IPS-18a (cell line): ENCODE data around the gene CSF3.
A peak's percentile ranks its signal among the peaks of the same experiment; 100 is the strongest.

Experiments used
- H3K27ac ChIP-seq: one replicate; pipeline ENCODE4 v1.5.1; 2013; ENCODE audit warnings: low read length
- H3K27me3 ChIP-seq: one replicate; pipeline ENCODE4 v1.6.1; 2013; ENCODE audit warnings: mild to moderate bottlenecking, low read length; ENCODE audit not compliant: control insufficient read depth, insufficient read depth
- H3K36me3 ChIP-seq: one replicate; pipeline ENCODE4 v1.6.1; 2013; ENCODE audit warnings: low read depth, low read length; ENCODE audit not compliant: control insufficient read depth
- H3K4me1 ChIP-seq: one replicate; pipeline ENCODE4 v1.6.1; 2013; ENCODE audit warnings: low read depth, low read length; ENCODE audit not compliant: control insufficient read depth
- H3K4me3 ChIP-seq: one replicate; pipeline ENCODE4 v1.5.1; 2013; ENCODE audit warnings: low read length
- H3K9ac ChIP-seq: one replicate; pipeline ENCODE4 v1.6.1; 2013; ENCODE audit warnings: mild to moderate bottlenecking, low read length, moderate library complexity
- H3K9me3 ChIP-seq: one replicate; pipeline ENCODE4 v1.6.1; 2013; ENCODE audit warnings: low read depth, low read length; ENCODE audit not compliant: control insufficient read depth

Gene CSF3

DNA sequence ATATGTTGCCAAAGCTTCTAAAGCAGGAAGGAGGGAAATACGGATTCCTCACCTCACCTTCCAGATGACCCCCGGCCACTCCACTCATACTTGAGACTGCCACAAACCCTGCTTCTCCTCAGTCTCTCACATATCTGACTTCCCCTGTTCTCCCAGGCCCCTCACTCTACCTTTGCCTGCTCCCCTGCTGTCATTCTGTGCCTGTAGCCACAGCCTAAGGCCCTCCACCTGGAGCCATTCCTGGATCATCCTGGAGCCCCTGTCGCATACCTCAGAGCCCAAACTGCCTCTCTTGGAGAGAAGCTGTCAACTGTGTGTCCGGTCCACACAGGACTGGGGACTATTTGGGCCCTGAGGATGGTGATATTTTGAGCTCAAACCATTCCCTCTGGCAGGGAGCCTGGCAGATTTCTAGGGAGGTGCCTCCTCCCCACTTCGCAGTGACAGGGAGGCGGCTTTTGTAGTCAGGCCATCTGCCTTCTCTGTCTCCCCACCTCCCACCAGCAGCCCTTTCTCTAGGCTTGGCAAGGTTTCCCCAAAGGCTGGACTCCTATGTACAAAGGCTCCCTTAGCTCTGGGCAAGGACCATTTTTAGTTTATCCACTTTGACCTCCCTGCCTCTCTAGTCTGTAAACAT lies 41.3 kb downstream of the CSF3 start:
- H3K36me3 ChIP-seq = peaks cover 10% of the 10 kb centered on the region
- peaks cover 3% of the 10 kb centered on the region for H3K27me3 ChIP-seq
- no peak overlapping the region for H3K4me3 ChIP-seq
- no peak overlapping the region for H3K9ac ChIP-seq
- H3K4me1 ChIP-seq = peaks cover 7% of the 10 kb centered on the region
- no peaks in the 10 kb centered on the region for H3K9me3 ChIP-seq
- H3K27ac ChIP-seq = no peak overlapping the region

DNA sequence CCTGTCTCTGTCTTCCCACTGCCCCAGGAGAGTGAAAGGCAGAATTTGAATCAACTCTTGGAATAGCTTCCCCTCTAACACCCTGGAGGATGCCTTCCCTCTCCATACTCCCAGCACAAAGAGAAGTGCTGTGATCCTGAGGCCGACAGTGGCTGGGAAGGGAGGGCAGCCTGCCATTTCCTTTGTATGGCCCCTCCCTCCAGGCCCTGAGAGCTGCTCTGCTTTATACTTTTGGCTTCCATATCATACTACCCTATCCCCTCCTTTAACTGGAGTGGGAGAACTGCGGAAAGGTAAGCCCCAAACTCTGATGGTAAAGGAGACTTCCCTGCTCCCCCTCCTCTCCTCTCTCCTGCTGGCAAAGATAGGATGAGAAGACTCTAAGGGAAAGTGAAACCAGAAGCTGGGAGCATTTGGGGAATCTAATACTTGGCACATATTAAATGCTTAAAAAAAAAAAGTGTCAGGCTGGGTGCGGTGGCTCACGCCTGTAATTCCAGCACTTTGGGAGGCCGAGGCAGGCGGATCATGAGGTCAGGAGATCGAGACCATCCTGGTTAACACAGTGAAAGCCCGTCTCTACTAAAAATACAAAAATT lies 43.0 kb downstream of the CSF3 start:
- Histone ChIP-seq H3K9ac (no peak overlapping the region), H3K4me1 (peaks cover 10% of the 10 kb centered on the region), H3K9me3 (no peaks in the 10 kb centered on the region), H3K36me3 (no peaks in the 10 kb centered on the region), H3K4me3 (no peak overlapping the region), H3K27ac (no peak overlapping the region), H3K27me3 (peaks cover 11% of the 10 kb centered on the region)

DNA sequence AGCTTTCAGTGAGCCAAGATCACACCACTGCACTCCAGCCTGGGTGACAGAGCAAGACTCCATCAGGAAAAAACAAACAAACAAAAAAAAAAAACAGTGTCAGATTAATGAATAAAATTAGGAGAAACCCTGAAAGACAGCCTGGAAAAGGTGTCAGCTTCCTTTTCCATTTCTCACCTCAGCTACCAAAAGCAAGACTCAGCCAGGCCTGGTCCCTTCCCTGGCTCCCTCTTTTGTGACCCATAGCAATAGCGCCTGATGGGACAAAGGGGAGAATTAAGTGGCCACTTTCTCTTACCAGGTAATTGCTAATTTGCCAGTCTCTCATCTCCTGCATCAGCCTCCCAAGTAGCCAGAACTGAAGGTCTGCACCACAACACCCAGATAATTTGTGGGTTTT lies 43.6 kb downstream of the CSF3 start:
- H3K4me3 ChIP-seq = no peak overlapping the region
- no peaks in the 10 kb centered on the region for H3K36me3 ChIP-seq
- peaks cover 15% of the 10 kb centered on the region for H3K27me3 ChIP-seq
- peaks cover 11% of the 10 kb centered on the region for H3K4me1 ChIP-seq
- no peak overlapping the region for H3K27ac ChIP-seq
- no peaks in the 10 kb centered on the region for H3K9me3 ChIP-seq
- H3K9ac ChIP-seq = no peak overlapping the region

DNA sequence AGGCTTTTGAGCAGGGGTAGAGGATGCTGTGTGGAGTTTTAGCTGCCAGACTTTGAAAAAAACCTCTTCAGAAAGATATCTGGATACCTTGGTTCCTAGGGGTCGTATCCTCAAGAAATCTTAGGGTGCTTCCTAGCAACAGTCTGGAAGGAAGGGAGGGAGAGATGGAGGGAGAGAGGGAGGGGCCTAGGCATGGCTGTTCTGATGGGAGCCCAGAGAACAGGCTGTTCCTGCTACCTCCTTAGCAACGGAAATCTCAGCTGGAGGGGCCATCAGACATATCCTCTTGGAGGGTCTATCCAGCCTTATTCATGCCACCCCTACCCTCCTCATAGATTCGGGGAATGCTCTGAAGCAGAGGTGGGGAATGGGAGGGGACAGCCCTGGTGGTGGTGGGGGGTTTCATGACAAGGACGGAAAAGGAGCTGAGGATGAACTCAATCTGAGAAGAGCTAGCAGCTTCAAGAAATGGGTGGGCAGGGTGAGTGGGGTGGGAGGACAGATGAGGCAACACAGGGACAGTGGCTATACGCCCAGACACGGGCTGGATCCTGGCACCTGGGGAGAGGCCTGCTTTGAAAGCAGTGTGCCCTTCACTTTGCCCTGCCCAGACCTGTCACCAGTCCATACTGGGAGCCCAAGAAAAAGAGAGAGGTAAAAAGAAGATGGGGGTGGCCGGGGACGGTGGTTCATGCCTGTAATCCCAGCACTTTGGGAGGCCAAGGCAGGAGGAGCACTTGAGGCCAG lies 44.7 kb downstream of the CSF3 start:
- peaks cover 25% of the 10 kb centered on the region for H3K27me3 ChIP-seq

DNA sequence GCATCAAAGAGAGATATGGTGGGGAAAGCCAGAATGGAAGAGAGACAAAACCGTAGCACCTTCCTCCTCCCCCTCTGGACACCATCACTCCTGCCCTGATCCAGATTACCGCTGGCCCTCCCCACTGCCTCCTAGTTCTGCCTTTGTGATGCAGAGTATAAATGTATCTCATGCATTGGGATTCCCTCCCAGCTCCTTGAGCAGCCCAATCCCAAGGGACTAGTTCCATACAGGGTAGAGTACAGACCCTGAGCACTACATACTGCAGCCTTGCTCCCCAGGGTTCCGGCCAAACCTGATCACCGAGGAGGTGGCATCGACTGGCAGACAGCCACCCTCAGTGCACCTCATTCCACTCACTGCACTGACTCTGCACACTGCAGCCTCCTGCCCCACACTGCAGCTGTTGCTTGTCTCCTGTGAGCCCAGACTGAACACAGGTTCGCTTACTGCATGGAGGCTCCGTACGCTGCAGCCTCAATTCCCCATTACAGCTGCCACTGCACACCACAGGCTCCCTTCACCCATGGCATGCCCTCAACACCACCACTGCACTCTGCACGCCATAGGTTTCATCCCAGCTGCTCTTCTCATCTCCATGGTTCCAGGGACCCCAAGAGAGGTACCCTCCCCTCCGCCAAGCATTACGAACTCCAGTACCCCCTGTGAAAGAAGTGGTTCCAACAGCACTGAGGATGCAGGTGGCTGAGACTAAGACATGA lies 45.8 kb downstream of the CSF3 start:
- no peaks in the 10 kb centered on the region for H3K9me3 ChIP-seq
- H3K4me1 ChIP-seq = peaks cover 26% of the 10 kb centered on the region
- H3K9ac ChIP-seq = no peak overlapping the region
- no peaks in the 10 kb centered on the region for H3K36me3 ChIP-seq
- H3K27me3 ChIP-seq = peaks cover 25% of the 10 kb centered on the region
- no peak overlapping the region for H3K4me3 ChIP-seq
- no peak overlapping the region for H3K27ac ChIP-seq

More for the DNA sequence above, 44.7 kb downstream of the CSF3 start:
- Histone ChIP-seq H3K4me3 (no peak overlapping the region), H3K9ac (no peak overlapping the region), H3K4me1 (peaks cover 17% of the 10 kb centered on the region), H3K9me3 (no peaks in the 10 kb centered on the region), H3K27ac (no peak overlapping the region), H3K36me3 (no peaks in the 10 kb centered on the region)

DNA sequence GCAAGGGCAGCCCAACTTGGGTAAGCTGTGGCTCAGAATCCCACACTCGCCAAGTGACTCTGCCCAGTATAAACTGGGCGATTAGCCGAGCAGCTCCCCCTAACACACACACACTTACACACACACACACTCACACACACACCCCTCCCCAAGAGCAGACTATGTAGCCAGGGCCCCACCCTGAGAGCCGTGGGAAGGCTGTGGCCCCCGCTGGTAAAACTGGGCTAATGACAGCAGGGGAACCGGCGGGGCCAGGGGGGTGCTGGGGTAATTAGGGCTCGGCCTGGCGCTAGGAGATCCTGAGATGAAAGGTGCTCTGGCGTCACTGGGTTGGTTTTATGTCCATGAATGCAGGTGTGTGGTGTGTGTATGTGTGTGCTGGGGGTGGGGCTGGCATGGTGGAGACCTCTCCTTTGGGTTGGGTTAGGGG lies 46.4 kb downstream of the CSF3 start:
- Histone ChIP-seq H3K4me3 (no peak overlapping the region), H3K9me3 (no peaks in the 10 kb centered on the region), H3K27ac (no peak overlapping the region), H3K9ac (no peak overlapping the region), H3K4me1 (peaks cover 26% of the 10 kb centered on the region), H3K36me3 (no peaks in the 10 kb centered on the region), H3K27me3 (peaks cover 25% of the 10 kb centered on the region)

DNA sequence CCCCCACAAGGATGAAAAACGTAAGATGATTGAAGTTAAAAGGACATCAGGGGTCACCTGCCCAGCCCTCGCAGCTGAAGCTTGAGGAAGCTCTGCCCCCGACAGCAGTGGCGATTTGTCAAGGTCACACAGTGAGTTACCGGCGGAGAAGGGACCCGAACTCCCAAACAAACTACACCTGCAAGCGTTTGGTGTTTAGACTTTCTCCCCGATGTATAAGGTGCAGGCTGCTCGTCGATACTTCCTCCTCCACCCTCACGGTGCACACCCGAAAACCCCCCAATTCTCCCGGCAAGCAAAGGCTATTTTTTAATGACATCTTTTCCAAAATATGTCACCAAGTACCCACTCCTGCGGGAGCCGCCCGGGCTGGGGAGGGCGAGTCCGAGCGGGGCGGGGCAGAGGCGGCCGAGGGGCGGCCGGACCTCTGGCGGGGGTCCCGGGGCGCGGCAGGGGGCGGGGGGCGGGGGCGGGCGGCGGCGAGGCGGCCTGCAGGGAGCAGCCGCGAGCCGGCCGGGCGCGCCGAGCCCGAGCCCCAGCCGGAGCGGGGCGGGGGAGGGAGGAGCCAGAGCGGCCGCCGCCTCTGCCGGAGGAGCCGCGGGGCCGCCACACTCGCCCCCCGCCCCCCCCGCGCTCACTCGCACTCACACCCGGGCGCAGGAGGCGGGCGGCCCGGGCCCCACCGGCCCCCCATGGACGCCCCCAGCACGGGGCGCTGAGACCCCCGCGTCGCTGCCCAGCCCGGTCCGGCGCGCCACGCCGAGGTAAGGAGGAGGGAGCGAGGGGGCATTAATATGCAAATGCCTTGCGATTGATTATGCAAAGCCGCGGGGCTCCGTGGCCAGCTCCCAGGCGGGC lies 47.3 kb downstream of the CSF3 start, which contains the start of gene THRA:
Gene THRA, plus strand, starts transcription at position 637 of the 858 bp plus-strand sequence. CDS start 11,524 bp downstream, outside the sequence.
- Histone ChIP-seq H3K4me3 (peak within 1 kb of the TSS; percentile 74), H3K4me1 (peaks cover 26% of the 10 kb centered on the region), H3K36me3 (no peaks in the 10 kb centered on the region), H3K27ac (no peak within 1 kb of the TSS), H3K9me3 (no peaks in the 10 kb centered on the region), H3K9ac (peak within 1 kb of the TSS; percentile 61), H3K27me3 (peaks cover 25% of the 10 kb centered on the region)

DNA sequence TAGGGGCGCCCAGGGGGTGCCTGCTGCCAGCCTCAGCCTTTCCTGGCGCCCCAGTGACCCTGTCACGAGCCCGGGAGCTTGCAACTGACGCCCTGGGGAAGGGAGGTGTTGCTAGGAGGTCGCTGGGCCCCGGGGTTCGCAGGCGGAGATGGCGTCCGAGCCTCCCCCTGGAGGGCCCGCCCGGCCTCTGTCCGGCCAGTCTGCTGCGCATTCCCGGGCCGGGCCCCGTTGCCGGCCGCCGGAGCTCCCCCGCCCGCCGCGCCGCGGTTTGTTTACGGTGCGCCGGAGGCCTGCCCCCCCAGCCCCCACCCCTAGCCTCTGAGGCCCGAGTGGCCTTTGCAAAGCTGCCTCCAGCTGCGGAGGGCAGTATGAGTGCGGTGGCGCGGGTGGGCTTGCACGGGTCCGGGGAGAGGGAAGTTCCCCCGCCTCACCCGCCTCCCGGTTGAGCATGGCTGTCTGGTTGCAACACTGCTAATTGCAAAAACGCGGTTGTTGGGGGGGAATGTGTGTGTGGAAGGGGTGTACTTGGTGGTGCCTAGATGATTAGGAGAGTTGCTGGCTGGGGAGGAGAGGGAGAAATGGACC lies 48.0 kb downstream of the CSF3 start:
- Histone ChIP-seq H3K27me3 (peaks cover 25% of the 10 kb centered on the region), H3K36me3 (no peaks in the 10 kb centered on the region), H3K4me1 (peaks cover 28% of the 10 kb centered on the region), H3K4me3 (peak overlapping the region; percentile 74), H3K27ac (no peak overlapping the region), H3K9ac (peak overlapping the region; percentile 61), H3K9me3 (no peaks in the 10 kb centered on the region)

DNA sequence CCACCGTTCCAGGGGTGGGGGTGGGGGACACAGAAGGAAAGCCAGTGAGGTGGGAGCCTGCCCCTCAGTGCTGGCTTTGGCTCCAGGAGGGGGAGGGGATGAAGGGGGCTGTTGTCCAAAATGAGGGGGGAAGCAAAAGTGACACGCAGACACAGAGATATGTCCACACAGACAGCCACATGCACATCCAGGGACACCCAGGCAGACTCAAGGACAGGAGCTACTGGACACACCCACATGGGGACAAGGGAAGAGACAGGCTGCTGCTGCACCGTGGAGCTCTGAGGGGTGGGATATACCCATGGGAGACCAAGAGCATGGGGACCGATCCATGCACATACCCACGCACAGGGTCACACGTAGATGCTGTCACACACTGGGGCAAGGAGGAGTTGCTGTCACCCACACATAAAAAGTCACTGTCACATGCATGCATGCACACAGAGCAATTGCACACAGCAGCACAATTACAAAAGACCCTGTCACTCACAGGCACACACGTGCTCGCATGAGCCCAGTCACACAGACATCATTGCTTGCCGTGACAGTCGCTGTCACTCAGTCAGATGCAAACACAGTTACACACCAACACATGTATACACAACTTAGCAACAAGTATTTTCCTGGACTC lies 48.8 kb downstream of the CSF3 start:
- no peak overlapping the region for H3K27ac ChIP-seq
- peak overlapping the region; percentile 74 for H3K4me3 ChIP-seq
- peak overlapping the region; percentile 61 for H3K9ac ChIP-seq
- H3K27me3 ChIP-seq = peaks cover 25% of the 10 kb centered on the region
- no peaks in the 10 kb centered on the region for H3K9me3 ChIP-seq
- H3K4me1 ChIP-seq = peaks cover 34% of the 10 kb centered on the region
- no peaks in the 10 kb centered on the region for H3K36me3 ChIP-seq

DNA sequence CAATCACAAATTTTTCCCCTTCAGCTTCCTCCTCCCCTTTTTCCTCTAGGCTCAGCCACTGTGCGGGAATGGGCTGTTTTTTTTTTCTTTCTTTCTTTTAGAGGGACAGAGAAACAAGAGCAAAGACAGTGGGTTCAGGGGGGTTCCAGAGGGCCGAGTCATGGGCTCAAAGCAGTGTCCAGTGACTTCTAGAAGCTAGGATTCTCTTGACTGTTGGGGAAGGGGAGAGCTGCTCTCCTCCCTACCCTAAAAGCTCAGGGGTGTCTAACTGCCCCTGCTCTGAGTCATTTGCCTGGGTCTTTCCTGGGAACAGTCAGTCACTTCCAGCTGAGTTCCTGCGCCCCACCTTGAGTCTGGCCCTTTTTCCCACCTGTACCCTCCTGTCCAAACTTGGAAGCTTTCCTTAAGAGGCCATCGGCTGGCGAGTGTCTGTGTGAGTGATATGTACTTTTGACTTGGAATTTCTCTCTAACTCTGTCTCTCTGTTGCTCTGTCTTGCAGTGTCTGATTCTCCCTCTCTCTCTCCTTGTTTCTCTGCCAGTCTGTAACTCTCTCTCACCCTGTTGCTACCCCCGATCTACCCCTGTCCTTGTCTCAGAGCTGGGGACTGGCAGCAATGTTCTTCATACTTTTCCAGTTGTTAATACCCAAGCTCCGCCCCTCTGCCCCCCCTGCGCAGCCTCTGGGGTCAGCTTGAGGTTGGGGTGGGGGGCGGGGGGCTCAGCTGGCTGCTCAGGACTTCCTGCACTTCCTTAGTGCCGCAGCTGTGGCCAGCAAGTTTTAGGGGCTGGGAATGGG lies 49.9 kb downstream of the CSF3 start:
- Histone ChIP-seq H3K4me3 (no peak overlapping the region), H3K9ac (no peak overlapping the region), H3K27me3 (peaks cover 25% of the 10 kb centered on the region), H3K27ac (no peak overlapping the region), H3K36me3 (no peaks in the 10 kb centered on the region), H3K4me1 (peaks cover 46% of the 10 kb centered on the region), H3K9me3 (no peaks in the 10 kb centered on the region)
